GM12801 (cell line): Measurements from ENCODE around the gene TKT.

ENCODE experiments used
- TF ChIP-seq, protein P1 (sequence below): IDR thresholded peaks from one replicate; pipeline ENCODE4 v1.5.1; 2011; ENCODE audit warnings: control low read depth; ENCODE audit not compliant: insufficient read length; ENCODE audit errors: extremely low read depth

TKT gene

GRCh38 chr3:53236112-53236841 lies 19.5 kb downstream of the TKT start:
- TF ChIP-seq, protein P1, sequence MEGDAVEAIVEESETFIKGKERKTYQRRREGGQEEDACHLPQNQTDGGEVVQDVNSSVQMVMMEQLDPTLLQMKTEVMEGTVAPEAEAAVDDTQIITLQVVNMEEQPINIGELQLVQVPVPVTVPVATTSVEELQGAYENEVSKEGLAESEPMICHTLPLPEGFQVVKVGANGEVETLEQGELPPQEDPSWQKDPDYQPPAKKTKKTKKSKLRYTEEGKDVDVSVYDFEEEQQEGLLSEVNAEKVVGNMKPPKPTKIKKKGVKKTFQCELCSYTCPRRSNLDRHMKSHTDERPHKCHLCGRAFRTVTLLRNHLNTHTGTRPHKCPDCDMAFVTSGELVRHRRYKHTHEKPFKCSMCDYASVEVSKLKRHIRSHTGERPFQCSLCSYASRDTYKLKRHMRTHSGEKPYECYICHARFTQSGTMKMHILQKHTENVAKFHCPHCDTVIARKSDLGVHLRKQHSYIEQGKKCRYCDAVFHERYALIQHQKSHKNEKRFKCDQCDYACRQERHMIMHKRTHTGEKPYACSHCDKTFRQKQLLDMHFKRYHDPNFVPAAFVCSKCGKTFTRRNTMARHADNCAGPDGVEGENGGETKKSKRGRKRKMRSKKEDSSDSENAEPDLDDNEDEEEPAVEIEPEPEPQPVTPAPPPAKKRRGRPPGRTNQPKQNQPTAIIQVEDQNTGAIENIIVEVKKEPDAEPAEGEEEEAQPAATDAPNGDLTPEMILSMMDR: no peak

DNA sequence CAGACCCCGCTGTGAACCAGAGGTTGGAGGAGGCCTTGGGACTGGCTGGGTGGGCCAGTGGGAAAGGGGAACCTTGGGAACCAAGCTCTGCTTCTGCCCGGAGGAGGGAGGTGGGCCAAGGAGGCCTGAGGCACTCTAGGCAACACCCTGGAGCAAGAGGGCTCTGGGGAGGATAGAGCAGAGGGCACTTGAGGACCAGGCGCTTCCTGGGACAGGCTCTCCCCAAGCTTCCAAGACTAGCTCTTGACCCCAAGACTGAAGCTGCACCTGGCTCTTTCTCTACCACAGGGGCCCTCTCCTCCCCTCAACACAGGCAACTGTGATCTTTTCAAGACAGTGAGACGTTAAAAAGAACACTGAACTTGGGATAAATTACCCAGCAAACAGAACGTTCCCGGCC lies 20.3 kb downstream of the TKT start:
- TF ChIP-seq, protein P1: no peak

DNA sequence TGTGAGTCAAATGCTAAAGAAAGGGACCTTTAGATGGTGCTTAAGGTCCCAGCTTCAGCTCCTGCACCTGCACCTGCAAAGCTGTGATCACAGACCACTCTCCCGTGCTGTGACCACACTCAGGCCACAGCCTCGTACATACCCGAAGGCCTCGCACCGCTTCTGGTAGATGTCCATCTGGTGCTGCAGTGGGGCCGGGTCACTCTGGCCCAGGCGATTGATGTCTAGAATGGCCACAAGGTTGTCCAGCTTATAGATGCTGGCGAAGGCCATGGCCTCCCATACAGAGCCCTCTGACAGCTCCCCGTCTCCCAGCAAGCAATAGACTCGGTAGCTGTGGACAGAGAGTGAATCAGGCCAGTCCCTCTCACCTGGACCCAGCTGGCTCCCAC lies 21.0 kb downstream of the TKT start:
- TF ChIP-seq, protein P1: no peak

DNA sequence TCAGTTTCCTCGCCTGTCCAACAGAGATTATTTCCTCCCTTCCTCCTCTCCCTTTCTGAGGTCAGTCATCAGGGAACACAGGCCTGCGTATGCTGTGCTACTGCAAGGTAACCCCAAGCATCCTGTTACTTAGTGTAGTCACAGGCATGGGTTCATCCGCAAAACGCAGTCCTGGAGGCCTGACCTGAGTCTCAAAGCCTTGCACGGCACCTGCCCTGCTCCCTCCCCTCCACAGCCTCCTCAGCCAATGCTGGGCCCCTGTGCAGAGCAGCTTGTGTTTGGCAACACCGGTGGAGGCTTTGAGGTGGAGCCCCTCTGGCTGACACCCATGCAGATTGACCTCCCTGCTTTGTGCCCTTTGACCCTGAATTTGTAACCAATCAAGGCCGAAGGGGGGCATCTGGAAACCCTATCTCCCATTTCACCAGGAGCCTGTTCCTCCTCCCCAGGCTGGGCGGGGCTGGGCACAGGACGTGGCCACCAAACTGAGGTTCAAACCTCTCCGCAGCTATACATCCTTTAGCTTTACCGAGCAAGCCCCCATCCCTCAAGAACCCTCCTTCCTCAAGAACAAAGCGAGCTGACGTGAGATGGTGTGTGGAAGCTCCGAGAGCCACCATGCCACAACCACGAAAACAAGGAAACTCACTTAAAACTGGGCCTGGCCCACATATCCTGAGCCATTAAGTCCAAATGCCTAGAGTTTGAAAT lies 21.5 kb downstream of the TKT start:
- TF ChIP-seq, protein P1: no peak

GRCh38 chr3:53232641-53233377 lies 23.0 kb downstream of the TKT start:
- TF ChIP-seq, protein P1: no peak

GRCh38 chr3:53231532-53232511 lies 24.0 kb downstream of the TKT start:
- TF ChIP-seq, protein P1: no peak
